Activated naive CD8-positive, alpha-beta T cell treated with anti-CD3 and anti-CD28 coated beads, Interleukin-2, amount 50 U/mL, for 16 hours (primary cell): ENCODE measurements around the gene NACC1.
"Not testable (repeated sequence)": the region's sequence is repeated elsewhere in the genome, so short reads cannot be mapped to it uniquely, and the experiment has no call there.

ENCODE experiments used
- DNase-seq: peaks from one replicate; pipeline ENCODE4 v3.0.0-alpha.2; 2020; ENCODE audit warnings: low read depth, low spot score

Gene NACC1

DNA sequence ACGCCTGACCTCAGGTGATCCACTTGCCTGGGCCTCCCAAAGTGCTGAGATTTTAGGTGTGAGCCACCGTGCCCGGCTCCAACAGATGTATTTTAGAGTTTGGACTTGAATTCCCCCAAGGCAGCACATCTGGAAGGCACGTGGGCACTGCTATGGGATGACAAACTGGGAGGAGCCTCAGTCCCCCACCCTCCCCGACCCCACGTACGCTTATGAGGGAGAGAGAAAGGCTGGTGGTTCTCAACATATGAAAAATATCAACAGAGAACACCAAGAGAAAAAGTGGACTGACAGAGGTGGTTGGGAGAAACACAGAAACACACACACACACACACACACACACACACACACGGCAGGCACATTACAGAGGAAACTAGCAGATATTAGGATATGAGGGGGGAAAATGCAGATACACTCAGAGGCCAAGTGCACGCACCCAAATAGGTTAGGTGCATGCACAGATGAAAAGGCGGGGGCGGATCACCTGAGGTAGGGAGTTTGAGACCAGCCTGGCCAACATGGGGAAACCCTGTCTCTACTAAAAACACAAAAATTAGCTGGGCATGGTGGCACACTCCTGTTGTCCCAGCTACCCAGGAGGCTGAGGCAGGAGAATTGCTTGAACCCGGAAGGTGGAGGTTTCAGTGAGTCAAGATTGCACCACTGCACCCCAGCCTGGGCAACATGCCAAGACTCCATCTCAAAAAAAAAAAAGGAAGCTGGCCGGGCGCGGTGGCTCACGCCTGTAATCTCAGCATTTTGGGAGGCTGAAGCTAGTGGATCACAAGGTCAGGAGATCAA is 28.9 kb downstream of the NACC1 start:
- no peak for DNase-seq

DNA sequence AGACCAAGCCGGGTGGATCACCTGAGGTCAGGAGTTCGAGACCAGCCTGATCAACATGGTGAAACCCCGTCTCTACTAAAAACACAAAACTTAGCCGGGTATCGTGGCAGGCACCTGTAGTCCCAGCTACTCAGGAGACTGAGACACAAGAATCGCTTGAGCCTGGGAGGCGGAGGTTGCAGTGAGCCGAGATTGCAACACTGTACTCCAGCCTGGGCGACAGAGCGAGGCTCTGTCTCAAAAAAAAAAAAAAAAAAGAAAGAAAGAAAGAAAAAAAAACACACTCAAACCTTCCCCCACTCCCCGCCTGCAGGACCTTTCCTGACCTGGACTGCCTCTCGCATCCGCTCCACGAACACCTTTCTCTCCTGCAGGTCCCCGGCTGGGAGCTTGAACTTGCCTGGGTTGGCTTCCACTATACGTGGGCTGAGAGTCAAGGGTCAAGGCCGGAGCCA is 31.1 kb downstream of the NACC1 start:
- not testable (repeated sequence) for DNase-seq

DNA sequence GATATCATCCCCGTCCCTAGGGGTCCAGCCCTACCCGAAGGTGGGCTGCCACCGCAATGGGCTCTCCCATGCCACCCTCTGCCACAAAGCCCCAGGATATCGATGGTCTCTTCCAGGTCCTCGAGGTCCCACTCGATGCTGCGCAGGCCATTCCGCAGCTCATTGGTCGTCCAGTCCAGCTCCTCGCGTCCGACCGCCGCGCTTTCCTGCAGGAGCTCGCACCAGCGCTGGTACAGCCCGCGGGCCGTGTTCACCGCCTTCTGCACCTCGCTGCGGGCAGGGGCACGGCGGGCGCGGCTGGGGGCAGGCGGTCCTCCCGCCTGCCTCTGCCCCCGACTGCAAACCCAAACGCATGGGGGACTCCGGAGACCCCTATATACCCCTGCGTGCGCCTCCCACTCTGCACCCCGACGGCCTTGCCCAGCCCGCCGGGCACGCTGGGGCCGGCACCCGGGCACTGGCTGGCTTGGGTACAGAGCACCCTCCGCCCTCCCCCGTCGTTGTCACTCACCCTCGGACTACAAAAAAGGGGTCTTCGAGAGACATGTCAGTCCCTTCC is 31.6 kb downstream of the NACC1 start:
- no peak for DNase-seq

DNA sequence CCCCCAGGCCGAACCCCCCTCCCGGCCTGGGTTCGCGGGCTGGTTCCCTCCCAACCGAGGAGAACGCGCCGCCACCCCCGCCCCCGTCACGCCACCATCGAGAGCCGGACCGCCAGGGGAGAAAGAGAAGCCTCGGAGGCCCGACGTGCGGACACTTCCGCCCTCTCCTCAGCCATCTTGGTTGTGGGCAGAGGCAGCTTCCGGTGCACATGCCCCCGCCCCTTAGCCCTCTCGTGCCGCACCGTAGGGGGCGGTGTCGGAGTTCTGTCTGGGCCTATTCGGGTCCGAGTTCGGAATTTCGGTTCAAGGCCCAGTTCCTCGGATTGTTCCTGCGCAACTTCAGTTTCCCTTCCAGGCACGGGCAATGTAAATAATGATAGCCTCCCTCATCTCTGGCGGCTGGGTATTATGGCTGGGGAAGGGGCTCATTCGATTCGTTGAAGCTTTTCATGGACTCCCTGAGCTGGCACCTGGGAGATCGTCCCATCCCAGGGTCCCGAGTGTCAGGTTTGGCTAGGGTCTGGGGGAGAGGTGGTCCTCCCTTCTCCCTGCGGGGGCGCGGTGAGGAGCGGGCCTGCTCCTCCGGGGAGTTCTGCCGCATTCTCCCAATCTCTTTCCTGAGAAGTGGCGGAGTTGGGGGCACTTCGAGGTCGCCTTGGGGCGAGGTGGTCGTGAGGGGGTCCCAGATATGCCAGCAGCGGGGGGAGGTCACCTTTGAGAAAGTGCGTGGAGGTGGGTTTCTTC is 32.3 kb downstream of the NACC1 start, which contains the start of the genes IER2 and STX10:
Gene IER2 (plus strand): TSS at position 225 of the 744 bp plus-strand sequence. CDS start 2,776 bp downstream, outside the sequence.
Gene STX10 (minus strand): TSS at position 189 of the 744 bp plus-strand sequence. CDS start 202 bp downstream, outside the sequence.
- DNase-seq = peak; percentile 85

DNA sequence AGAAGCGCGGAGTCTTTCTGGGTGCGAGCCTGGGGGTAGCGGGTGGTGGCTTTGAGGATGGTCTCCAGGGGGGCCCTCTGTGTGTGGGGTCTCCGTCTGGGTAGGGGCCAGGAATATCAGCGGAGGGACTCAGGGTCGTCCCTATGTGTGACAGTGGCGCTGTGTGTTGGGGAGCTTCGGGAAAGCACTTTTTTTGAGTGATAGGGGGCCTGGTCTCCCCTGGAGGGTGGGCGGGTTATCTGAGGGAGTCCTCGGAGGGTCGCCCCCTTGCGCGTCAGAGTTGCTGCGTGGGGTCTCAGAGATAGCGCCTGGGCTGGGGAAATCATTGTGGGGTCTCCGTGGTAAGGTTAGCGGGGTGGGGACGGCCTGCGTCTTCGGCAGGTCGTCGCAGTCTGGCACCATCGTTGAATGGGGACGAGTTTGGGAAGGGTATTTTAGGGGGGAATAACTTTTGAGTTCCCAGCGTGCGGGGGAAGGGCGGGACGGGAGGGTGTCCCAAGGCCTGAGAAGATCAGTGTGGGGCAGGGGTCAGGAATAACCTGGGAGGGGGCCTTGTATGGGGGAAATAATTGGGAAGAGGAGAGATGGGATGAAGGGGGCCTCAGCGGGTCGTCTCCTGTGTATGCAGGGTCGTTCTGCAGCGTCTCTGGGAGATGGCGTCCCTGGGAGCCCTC is 33.0 kb downstream of the NACC1 start:
- DNase-seq = no peak

DNA sequence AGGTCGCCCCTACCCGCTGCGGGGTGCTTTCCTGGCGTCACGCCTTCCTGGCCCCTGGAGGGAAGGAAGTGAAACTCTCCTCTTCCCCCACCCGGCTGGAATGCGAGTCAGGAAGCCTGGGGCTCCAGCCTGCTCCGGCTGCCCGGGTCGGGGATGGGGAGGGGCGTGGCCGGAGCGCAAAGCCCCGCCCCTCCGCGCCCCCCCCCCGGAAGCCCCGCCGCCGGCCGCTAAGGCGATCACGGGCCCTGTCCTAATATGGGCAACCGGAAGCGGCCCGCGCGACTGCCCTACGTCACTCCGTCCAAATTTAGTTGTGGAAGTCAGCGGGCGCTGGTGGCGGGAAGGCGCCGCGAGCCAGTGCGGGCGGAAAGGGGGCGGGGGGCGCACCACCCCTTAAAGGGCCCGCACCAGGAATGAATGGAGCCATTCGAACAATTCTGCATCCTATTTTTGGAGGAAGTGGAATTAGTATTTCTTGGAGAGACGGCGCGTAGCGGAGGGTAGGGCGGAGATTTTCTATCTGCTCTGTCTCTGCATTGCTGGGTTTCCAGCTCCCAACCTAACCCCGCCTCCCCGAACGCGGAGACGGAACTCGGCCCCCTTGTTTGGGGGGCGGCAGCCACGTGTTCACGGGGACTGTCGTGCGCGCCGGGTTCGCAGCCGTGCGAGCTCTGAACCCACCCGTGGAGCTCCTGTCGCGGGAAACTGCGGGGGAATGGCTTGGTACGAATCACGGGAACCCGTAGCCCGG is 33.7 kb downstream of the NACC1 start:
- peak; percentile 87 for DNase-seq

DNA sequence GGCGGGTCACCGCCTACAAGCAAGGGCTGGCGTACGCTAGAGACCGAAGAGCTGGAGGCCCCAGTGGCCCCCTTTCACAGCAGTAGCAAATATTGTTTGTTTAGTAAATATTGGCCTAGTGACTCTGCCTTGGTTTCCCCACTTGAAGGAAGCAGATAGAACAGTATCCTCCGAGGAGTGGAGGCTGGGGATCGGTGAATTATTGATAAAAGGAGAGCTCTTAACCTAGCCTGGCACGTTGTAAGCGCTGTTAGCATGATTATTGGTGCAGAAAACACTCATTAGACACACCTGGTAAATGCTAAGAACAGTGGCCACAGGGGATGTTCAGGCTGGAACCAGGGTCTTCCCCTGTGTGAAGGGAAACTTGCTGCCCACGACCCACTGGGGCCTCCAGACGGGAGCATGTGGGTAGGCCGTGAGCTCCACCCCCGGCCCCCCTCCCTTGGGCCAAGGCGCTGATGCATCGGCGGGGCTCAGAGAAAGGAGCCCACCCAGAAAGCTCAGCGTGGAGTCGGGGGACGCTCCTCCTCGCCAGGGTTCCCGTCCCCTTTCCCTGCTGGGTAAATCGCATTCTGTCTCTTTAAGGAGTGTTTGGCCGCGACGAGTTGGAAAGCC is 34.4 kb downstream of the NACC1 start:
- DNase-seq = no peak

DNA sequence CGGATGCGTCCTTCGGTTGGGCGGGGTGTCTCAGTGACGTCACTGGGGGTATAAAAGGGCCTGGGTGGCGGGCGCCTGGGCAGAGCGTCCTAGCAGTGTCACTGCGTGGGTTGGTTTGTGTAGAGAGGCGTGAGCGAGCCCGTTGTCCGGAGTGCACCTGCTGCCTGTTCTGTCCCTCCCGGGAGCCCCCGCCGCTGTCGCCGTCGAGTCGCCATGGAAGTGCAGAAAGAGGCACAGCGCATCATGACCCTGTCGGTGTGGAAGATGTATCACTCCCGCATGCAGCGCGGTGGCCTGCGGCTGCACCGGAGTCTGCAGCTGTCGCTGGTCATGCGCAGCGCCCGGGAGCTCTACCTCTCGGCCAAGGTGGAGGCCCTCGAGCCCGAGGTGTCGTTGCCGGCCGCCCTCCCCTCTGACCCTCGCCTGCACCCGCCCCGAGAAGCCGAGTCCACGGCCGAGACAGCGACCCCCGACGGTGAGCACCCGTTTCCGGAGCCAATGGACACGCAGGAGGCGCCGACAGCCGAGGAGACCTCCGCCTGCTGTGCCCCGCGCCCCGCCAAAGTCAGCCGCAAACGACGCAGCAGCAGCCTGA is 35.0 kb downstream of the NACC1 start:
- peak; percentile 96 for DNase-seq

DNA sequence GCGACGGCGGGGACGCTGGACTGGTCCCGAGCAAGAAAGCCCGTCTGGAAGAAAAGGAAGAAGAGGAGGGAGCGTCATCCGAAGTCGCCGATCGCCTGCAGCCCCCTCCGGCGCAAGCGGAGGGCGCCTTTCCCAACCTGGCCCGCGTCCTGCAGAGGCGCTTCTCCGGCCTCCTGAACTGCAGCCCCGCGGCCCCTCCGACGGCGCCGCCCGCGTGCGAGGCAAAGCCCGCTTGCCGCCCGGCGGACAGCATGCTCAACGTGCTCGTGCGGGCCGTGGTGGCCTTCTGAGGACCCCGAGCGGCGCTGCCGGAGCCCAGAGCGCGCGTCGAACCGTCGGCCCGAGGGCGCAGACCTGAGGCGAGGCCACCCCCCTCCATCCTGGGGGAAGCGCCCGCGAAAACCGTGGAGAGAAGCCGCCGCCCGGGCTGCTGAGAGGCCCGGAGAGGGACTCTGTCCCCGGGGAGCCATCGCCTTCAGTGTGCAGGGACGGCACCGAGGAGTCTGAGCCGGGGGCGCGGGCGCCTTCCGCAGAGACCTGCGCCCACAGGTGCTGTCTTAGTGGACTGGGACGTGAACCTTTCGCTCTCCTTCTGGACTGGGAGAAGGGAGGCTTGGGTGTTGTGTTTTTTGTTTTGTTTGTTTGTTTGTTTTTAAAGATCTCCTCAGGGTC is 35.6 kb downstream of the NACC1 start:
- DNase-seq = no peak

DNA sequence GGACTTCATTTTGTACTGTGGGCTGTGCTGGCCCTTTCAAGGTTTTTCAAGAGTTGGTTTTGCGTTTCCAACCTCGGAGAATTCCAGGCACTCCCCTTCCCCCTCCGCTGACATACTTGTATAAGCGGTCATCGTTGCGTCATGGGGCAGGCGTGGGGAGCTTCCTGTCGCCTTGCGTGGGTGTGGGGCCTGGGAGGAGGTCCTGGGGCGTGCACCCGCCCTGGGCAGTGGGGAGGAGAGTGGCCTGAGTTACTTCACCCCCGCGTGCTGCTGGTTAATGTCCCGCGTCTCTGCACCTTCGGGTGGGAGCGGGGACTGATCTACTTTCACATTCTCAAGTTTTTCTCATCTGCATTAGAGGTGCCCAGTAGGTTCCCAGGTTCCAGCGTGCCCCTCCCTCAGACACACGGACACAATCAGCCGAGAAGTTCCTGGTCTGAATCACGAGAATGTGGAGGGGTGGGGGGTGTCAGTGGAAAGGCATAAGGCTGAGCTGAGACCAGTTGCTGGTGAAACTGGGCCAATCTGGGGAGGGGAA is 36.2 kb downstream of the NACC1 start:
- DNase-seq = no peak

DNA sequence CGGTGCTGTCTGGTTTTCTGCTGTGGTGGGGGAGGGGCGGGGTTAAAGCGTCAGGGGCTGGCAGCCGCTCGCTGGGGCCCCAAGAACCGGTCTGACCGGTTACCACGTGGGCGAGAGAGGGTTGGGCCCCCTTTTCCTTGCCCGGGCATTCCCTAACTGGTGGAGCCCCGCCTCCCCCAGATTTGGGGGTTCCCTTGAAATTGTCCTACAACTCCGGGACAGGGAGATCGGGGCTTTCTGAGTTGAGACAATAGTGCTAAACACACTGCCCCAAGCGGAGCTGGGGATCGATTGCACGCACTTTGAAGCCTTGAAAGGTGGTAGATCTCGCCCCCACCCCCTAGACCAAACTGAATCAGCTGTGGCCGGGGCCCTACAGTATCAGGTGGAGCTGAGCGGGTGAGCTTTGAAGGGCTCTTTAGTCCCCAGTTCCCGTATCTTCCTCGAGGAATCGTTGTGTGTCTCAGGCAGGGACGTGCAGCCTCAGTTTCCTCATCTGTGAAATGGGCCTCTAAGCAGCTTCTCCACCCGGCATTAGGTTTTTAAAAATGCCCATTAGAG is 36.9 kb downstream of the NACC1 start:
- peak; percentile 58 for DNase-seq

DNA sequence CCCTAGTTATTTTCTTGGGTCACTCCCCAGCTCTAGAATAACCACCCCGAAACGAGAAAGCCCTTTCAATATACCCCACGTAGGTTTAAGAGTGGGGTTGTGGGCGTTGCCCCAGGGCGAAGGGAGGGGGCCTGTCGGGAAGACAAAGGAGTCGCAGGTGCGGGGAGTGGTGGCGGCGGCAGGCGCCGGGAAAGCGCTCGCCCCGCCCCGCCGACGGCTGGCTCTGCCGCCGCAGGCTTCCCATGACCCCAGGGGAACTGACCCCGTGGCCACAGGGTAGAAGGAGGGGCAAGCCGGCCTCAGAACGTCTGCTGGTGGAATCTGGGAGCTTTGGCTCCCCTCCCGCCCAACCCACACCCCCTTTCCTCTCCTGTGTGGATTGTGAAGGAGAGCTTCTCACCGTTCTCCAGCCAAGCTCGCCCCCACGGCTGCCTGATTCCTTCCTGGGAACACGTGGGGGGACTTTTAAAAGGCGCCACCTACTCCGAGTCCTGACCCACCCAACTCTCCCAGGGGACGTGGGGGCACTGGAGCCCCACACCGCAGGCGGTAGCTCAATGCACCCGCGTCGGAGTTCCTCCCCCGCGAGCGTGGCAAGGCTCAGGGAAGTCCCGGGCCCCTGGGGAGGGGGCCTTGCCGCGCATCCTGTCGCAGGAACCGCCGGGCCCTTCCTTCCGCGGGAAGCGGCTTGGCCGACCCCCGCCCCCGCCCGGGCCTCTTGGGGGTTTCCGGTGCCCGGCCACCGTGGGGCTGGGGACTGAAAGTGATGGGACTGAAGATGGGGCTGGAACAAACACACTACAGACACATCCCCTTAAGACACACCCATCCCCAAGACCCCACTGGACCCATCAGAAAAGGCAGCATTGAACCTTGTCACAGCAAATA is 37.7 kb downstream of the NACC1 start:
- DNase-seq = no peak

DNA sequence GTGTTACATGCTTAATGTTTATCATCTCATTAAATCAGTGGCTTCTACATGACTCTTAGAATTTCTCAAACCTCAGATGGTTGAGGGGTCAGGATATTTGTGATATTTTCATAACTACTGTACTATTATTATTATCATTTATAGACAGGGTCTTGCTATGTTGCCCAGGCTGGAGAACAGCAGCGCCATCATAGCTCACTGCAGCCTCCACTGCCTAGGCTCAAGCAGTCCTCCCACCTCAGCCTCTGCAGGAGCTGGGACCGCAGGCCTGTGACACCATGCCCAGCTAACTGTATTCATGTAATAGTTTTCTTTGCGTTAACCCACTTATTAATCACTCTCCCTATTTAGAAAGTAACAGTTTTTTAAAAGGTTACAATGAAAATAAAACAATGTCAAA is 41.6 kb downstream of the NACC1 start:
- no peak for DNase-seq

DNA sequence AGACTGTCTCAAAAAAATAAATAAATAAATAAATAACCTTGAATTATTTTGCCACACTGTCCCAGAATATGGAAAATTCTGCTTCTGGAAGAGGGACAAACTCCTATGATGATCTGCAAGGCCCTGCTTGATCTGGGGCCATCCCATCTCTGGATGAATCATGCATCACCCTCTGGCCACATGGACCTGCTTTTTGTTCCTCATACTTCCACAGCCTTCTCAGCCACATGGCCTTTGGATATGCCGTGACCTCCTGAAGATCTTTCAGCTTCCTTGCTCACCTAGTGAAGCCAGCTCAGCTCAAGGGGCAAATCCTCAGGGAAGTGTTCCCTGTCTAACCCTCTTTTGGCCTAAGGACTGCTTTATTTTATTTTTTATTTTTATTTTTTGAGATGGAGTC is 42.5 kb downstream of the NACC1 start:
- DNase-seq = no peak

DNA sequence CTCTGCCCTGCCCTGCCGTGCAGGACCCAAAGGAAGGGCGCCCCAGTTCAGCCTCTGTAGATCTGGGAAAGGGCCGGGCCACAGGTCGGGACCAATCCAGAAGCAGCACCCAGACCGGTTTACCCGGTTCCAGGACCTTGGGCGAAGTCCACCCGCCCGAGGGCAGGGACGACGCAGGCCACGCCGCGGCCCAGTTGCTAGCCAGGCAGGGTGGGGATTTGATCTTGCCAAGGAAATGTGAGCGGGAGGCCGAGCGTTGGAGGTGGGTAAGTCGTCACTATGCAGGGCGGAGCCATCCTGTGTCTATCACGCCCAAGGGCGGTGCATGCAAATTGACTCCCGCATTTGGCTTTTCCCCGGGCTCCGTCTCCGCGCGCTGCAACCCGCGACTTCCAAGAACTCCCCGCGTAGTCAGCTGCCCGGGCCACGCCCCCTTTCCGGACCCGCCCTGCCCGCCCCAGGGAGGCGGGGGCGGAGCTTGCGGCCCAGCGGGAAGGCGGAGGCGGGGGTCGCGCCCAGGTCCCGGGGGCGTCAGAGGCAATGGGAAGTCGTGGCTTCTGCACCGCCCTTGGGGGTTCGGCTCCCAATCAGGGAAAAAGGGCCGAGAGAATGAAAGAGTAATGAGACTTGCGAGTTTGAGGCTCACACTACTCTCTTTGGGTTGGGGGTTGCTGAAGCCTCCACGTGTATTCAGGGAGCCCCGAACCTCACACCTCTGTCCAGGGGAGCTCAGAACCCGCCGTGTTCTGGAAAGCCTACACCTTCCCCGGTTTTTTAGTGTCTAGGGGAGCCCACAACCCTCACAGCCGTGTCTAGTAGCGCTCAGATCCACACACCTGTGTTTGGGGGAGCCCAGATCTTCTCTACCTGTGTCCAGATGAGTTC is 44.9 kb downstream of the NACC1 start:
- peak; percentile 64 for DNase-seq

DNA sequence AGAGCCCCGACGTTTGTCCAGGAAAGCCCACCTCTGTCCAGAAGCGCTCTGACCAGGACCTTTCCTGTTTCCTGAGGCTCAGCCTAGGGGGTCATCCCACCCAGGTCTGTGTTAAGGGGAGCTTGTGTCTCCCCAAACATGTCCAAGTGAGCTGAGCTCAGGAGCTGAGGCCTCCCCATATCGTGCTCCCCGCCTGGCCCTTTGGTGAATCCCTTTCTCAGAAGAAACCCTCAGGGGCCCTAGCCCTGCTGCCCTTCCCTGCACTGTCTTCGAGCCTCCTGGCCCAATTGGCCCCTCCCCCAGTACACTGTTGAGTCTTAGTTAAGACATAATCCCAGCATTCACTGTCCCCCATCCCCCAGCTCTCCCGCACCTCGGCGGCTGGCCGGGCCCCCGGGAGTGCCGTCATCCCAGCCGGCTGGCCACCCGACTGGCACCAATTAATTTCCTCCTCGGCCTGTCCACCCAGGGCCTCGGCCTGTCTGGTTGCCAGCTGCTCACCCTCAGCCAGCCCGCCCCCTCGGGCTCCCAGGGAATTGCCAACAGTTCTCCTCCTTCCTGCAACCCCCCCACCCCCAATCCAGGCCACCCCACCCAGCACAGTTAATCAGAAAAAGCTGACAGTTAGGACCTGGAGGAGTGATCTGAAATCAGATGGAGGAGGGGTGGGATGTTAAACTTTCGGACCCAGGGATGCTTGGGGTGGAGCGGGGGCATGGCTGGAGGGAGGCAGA is 45.7 kb downstream of the NACC1 start:
- no peak for DNase-seq
